Measurements from ENCODE around the gene PEAR1.

PEAR1 gene

DNA sequence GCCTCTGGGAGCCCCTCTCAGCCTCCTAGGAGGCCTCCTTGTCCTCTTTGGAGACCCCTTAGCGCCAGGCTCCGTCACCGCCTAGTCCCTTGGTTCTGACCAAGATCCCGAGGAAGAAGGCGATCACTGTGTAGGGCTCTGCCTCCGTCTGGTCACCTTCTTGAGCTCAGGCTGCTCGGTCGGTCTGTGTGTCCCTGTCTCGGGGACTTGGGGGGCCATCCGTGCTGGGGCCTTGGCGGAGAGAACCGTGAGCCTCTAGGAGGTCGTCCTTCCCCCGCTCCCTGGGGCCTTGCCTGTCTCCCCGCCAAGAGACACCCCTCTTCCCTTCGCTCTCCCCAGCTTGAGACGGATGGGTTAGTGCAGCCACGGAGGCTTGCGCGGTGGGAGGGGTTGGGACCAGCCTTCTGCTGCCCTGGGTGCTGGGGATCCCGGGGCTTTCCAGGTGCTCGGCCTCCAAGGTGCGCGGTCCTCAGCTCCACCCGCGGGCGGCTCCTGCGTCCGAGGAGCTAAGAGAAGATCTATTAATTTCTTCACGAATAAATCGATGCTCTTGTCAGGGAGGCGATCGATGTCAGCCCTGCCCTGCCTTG lies 33.9 kb upstream of the PEAR1 start:
- DNase-seq (ENCODE audit: insufficient read length, low spot score) (peak; percentile 9), FAIRE-seq (no peak)

DNA sequence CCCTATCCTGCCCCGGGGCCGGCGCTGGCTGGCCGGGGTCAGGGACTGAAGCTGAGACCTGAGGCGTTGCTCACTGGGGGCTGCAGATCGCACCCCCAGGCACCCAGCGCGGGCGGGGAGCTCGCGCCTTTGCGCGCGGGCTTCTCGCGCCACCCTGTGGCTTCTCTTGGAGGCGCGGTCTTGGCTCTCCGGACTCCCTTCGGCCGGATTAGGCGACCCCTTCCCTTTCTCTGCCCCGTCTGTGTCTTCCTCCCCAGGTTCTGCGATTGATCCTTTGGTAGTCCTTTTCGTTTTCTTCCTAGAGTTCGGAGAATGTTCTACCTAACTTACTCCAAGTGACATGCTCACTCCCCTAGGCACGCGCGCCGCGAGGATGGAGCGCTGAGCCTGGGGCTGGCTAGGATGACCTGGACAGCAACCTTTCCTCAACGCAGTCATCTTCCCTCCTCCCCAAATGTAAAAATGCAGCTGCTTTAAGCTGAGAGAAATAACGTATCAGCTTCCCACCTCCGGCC lies 33.3 kb upstream of the PEAR1 start:
- FAIRE-seq, result no peak
- DNase-seq (ENCODE audit: insufficient read length, low spot score), result peak; percentile 76

DNA sequence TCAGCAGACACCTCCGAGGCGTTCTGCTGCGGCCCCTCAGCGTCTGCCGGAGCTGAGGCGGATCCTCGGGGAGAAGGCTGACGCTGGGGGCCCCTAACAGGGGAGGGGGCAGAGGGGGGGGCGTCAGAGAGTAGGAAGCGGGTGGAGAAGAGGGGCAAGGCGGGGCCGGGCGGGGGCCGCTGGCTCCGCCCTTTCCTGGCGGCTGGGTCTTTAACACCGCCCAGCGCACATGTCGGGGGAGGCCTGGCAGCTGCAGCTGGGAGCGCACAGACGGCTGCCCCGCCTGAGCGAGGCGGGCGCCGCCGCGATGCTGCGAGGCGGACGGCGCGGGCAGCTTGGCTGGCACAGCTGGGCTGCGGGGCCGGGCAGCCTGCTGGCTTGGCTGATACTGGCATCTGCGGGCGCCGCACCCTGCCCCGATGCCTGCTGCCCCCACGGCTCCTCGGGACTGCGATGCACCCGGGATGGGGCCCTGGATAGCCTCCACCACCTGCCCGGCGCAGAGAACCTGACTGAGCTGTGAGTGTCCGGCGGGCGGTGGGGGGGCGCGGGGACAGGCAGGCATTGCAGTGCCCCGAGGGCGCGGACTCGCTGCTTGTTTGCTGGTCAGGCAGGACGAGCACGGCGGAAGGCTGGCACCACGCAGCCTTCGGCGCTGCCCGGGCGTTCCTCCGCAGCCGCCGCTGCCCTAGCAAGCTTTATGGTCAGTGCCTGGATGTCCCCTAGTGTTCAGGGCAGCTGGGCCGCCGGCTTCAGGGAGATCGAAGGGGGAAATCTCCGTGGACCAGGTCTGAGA lies 32.7 kb upstream of the PEAR1 start, which contains the start of gene NTRK1:
Gene NTRK1 (plus strand): TSS at position 238 of the 796 bp plus-strand sequence. CDS start 70 bp downstream, at position 308.
- DNase-seq (ENCODE audit: insufficient read length, low spot score), result peak; percentile 70
- FAIRE-seq, result no peak

DNA sequence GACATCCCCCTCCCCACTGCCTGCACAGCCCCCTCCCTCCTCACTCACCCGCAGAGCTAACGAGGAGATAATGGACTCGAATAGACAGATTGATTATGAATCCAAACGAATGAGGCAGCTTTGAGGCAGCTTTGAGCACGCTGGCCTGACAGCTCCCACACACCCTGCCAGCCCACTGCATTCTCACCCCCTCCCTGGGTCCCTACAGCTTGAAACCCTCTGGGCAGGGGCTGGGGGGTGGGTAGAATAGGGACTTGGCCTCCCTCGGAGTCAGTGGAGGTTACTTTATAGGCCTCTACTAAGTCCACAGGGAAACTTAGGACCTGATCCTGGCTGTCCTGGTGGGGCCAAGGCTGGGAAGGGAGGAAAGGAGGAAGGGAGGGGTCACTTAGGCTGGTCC lies 30.9 kb upstream of the PEAR1 start:
- DNase-seq (ENCODE audit: insufficient read length, low spot score) (no peak), FAIRE-seq (no peak)

DNA sequence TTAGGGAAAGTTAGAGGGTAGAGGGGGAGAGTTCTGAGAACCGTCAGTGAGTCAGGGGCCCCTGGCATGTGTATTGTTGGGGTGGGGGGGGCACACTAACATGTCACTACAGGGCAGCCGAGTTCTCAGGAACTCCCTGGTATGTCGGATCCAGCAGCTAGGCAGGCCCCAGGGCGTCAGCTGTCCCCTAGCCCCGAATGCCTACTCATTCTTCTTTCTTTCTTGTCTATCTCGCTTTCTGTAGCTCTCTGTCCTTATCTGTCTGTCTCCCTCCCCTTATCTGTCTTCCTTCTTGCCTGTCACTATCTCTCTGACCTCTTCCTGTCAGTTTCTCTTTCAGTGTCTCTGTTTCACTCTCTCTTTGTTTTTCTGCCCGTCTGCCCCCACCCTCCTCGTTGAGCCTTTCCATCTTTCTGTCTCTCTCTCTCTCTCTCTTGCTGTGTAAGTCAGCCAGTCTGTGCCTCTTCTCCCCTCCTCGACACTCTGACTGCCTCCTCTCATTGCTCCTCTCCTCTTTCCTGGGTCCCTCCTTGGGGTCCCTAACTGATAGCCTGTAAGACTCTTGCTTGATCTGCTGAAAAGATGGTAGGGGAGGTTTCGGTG lies 30.4 kb upstream of the PEAR1 start:
- DNase-seq (ENCODE audit: insufficient read length, low spot score), result no peak

DNA sequence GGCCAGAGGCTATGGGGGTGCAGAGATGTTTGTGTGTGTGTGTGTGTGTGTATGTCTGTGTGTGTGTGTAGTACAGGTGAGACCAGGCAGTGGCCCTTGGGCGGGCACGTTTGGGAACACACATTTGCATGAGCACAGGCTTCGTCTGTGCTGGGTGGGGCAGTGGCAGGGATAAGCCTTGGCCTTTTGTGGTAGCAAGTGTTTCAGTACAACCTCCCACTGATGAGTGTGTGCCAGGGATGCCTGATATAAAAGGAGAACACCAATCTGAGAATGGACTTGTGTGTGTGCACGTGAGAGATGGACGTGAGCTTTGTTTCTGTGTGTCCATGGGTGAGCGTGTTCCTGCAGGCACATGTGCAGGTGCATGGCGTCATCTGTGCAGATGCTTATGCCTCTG lies 29.9 kb upstream of the PEAR1 start:
- DNase-seq (ENCODE audit: insufficient read length, low spot score) (no peak), FAIRE-seq (no peak)

More for the DNA sequence above, 30.4 kb upstream of the PEAR1 start:
- no peak for FAIRE-seq

DNA sequence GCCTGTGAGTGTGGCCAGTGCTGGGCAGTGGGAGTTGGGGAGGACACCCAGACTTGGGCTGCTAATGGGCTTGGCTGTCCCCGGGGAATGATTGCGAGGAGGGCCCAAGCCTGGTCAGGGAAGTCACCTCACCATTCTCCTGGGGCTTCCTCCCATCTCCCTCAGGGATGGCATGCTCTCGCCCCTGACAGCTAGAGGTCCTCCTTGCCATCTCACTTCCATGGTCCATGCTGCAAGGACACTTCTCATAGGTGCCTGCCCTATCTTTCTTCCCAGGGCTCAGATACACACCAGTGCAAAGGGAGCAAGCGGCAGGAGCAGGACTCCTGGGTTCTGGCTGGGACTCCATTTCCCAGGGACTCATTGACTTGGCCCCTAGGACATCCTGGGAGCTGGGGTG lies 28.7 kb upstream of the PEAR1 start:
- FAIRE-seq (no peak), DNase-seq (ENCODE audit: insufficient read length, low spot score) (no peak)

DNA sequence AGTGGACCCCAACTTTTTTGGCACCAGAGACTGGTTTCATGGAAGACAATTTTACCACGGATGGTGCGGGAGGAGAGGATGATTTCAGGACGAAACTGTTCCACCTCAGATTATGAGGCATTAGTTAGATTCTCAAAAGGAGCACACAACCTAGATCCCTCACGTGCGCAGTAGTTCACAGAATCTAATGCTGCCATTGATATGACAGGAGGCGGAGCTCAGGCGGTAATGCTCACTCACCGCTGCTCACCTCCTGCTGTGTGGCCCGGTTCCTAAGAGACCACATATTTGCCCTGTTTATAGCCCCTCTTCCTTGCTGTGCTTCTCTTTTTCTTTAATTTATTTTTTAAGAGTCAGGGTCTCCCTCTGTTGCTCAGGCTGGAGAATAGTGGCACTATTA lies 28.3 kb upstream of the PEAR1 start:
- DNase-seq (ENCODE audit: insufficient read length, low spot score) (no peak), FAIRE-seq (no peak)

DNA sequence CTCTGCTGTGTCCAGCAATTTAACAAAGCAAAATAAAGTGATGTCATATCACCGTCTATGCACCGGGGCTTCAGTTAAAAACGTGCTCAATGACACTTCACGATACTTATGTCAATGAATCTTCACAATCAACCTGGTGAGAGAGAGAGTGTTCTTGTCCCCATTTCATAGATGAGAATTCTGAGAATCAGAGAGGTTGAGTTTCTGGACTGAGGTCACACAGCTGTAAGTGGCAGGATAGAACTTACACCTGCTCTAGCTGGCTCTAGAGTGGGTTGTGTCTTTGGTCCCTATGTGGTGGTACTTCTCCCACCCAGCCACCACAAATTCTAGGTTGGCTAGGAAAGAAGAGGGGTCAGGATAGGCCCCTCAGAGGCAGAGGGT lies 27.7 kb upstream of the PEAR1 start:
- FAIRE-seq (no peak), DNase-seq (ENCODE audit: insufficient read length, low spot score) (no peak)

DNA sequence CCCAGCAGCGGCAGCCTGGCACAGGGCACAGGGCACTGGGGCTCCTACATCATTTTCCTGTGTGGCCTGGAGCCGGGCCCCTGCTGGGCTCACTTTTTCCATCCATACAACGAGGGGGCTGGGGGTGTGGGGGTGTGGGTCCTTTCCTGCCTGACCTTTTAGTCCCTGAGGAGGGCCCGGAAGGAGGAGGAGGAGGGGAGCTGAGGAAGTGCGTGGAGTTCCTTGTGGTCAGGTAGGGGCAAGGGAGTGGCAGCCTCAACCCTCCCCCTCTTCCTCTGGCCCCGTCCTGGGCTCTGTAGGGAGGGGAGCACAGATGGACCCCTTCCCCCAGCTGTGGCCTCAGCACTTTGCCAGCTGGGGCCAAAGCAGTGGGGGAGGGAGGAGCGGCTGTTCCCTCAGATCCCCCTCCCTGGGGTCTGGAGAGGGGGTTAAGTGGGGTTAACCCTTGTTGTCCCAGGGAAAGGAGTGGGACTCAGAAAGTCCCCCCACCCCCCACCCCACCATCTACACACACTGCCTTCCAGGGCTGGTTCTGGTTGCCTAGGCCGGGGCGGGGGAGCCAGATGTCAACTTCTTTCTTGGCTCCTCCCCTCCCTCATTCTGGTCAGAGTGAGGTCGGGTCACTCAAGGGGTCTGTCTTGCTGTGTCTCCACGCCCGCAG lies 27.1 kb upstream of the PEAR1 start:
- no peak for FAIRE-seq

DNA sequence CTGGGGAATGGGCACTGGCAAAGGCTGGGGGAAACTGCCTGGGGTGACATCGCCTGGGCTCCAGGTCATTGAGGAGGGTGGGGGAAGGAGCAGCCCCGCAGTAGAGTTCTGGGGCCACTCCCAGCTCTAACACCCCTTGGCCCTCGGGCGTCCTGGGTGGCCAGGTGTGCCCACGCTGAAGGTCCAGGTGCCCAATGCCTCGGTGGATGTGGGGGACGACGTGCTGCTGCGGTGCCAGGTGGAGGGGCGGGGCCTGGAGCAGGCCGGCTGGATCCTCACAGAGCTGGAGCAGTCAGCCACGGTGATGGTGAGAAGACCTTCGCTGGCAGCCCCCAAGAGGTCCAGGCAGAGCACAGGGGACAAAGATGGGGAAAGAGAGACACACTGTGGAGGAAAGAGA lies 25.2 kb upstream of the PEAR1 start:
- FAIRE-seq (no peak), DNase-seq (ENCODE audit: insufficient read length, low spot score) (no peak)

More for the DNA sequence above, 27.1 kb upstream of the PEAR1 start:
- DNase-seq (ENCODE audit: insufficient read length, low spot score), result no peak

DNA sequence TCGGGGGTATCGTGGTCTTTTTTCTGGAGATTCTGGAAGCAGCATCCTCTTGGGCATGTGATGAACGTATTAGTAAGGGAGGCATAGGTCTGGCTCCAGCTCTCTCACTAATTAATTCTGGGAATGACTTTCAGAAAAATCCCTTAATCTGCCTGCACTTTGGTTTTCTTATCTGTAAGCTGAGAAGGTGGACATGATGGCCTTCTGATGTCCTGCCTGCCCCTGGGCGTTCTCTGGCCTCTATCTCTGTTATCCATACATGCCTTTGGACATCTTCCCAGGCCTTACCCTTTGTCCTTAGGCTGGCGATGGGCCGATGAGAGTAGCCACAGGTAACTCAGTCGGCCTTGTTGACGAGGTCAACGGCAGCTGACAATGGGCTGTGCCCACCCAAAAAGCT lies 24.1 kb upstream of the PEAR1 start:
- no peak for FAIRE-seq
- no peak for DNase-seq (ENCODE audit: insufficient read length, low spot score)

DNA sequence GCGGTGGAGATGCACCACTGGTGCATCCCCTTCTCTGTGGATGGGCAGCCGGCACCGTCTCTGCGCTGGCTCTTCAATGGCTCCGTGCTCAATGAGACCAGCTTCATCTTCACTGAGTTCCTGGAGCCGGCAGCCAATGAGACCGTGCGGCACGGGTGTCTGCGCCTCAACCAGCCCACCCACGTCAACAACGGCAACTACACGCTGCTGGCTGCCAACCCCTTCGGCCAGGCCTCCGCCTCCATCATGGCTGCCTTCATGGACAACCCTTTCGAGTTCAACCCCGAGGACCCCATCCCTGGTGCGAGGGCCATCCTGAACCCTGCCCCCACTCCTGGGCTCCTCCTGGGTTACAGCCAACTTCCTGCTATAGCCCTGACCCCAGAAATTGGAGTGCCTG lies 19.9 kb upstream of the PEAR1 start:
- FAIRE-seq, result no peak
- DNase-seq (ENCODE audit: insufficient read length, low spot score), result no peak

DNA sequence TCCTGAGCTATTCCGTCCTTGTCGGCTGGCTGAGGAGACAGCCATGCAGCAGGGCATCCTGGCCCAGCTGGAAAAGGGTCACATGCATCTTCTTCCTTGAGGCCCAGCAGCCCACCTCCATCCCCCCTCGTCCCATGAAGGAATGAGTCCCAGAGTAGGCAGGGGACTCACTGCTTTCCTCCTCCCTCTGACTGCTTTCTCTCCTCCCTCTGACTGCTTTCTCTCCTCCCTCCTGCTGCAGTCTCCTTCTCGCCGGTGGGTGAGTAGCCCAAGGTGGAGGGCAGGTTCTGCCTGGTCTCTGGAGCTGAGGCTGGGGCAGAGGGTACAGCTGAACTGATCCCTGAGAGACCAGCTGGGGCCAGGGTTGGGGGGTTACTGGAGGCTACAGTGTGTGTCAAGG lies 19.4 kb upstream of the PEAR1 start:
- FAIRE-seq, result no peak
- DNase-seq (ENCODE audit: insufficient read length, low spot score), result no peak

DNA sequence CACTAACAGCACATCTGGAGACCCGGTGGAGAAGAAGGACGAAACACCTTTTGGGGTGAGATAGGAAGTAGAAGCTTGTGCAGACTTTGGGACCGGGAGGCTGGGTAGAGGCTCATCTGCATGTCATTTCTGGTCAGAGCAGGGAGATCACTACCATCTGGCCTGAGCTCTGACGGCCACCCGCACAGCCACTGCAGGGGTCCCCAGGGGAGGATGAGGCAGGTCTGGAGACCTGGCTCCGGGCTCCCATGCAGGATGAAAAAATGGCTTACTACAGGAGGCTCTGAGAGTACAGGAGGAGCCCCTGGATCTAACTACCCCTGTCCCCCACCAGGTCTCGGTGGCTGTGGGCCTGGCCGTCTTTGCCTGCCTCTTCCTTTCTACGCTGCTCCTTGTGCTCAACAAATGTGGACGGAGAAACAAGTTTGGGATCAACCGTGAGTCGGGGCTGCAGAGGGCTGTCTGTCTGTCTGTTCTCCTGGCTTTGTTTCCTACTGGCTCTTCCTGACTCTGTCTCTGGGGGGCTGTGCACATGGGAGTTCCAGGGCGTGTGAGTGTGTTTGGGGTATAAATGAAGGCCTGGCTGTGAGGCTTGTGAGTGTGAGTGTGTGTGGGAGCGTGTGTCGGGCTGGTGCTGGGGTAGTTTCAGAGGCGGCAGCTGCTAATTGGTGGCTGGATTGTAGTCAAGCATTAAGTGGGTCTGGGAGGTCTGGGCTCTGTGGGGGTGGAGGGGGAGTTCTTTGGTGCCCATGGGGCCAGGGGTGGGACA lies 18.8 kb upstream of the PEAR1 start:
- FAIRE-seq, result no peak
- no peak for DNase-seq (ENCODE audit: insufficient read length, low spot score)

DNA sequence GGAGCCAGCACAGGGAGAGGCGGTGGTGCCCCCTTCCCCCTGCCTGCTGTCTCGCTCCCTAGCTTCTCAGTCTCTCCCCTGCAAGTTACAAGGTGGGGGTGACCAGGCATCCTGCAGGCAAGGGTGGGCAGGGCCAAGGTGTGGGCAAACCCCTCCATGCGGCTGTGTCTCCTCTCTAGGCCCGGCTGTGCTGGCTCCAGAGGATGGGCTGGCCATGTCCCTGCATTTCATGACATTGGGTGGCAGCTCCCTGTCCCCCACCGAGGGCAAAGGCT lies 18.2 kb upstream of the PEAR1 start:
- no peak for DNase-seq (ENCODE audit: insufficient read length, low spot score)
- FAIRE-seq, result no peak

DNA sequence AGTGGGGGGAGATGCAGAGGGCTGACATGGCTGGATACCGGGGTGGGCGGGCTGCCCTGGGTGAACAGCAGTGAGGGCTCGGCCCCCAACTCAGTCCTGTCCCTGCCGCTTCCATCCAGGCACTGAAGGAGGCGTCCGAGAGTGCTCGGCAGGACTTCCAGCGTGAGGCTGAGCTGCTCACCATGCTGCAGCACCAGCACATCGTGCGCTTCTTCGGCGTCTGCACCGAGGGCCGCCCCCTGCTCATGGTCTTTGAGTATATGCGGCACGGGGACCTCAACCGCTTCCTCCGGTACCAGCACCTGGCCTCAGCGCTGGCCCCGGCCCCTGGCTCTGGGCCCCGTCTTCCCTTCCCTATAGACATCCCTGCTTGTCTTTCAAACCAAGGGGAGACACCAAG lies 17.2 kb upstream of the PEAR1 start:
- no peak for DNase-seq (ENCODE audit: insufficient read length, low spot score)
- FAIRE-seq, result no peak

DNA sequence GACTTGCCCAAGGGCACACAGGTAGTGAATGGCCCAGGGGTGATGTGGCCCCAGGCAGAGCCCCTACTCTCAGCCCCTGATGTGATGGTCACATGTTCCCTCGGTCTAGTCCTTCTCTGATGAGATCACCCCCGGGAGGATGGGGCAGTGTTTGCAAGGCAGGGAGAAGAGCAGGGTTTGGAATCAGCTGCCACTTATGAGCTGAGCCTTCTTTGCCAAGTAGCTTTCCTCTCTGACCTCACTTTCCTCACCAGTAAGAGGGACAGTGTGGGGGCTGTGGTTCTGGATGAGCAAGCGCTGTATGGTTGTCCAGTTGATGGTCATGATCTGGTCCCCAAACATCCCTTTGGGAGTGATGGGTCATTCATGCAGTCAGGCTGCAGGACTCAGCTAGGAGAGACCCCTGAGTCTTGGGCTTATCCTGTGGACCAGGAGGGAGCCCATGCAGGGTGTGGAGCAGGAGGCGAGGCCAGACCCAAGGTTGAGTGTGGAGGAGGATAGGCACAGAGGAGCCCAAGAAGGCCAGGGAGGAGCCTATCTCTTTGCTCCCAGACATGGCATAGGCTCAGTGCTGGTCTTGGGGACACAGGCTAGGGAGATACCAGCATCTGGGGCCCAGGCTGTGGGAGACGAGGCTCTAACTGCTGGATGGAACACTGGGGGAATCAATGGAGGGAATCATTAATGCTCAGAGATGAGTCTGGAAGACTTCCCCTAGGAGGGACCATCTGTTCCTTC lies 15.9 kb upstream of the PEAR1 start:
- FAIRE-seq (no peak), DNase-seq (ENCODE audit: insufficient read length, low spot score) (no peak)

DNA sequence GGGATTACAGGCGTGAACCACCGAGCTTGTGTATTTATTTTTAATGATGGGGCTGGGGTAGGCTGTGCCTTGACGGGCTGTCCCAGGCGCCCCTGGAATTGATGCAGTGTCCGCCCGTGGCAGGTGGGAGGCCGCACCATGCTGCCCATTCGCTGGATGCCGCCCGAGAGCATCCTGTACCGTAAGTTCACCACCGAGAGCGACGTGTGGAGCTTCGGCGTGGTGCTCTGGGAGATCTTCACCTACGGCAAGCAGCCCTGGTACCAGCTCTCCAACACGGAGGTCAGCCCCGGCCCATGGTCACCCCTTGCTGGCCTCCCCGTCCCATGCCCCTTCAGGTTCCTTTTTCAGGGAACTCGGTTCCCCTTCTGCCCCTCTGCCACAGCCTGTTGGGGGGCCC lies 13.6 kb upstream of the PEAR1 start:
- FAIRE-seq (no peak), DNase-seq (ENCODE audit: insufficient read length, low spot score) (no peak)

DNA sequence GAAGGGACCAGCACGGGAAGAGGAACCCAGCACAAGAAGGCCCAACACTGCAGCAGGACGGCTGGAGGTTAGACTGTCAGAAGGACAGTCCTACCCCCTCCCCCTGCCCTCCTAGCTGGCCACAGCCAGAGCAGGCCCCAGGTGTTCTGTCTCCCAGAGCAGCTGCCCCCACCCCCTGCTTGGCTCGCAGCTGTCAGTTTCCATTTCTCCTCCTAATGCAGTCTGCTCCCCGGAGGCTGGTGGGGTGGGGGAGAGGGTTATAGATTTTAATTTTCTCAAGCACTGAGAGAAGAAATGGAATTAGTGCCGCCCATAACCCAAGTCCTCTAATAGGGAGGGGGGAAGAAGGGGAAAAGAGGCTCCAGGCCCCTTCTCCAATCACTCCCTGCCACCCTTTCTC lies 13.0 kb upstream of the PEAR1 start:
- no peak for FAIRE-seq
- DNase-seq (ENCODE audit: insufficient read length, low spot score), result no peak
